H1 (cell line): ENCODE measurements around the gene CCDC83. TPM values are rescaled to one million over a fixed set of nuclear protein-coding genes. Genes with fewer than 3 reads are reported as not detected.

Experiments used
- CHD7 ChIP-seq: fragments of 300-600 bp; sonication (generic); IDR thresholded peaks from 2 replicates; pipeline ENCODE4 v1.7.1; 2012; ENCODE audit warnings: low read length, moderate library complexity, mild to moderate bottlenecking, inconsistent platforms; ENCODE audit not compliant: insufficient replicate concordance
- CREB1 ChIP-seq: IDR thresholded peaks from 2 replicates; pipeline ENCODE4 v1.6.1; 2012; ENCODE audit warnings: inconsistent platforms
- E2F6 ChIP-seq: IDR thresholded peaks from 2 replicates; pipeline ENCODE4 v1.6.1; 2012; ENCODE audit warnings: inconsistent platforms
- EZH2 ChIP-seq: fragments of 200-600 bp; sonication (generic); IDR thresholded peaks from 2 replicates; pipeline ENCODE4 v1.7.1; 2012; ENCODE audit warnings: low read depth, mild to moderate bottlenecking, moderate library complexity, low read length, inconsistent platforms; ENCODE audit not compliant: severe bottlenecking
- FOSL1 ChIP-seq: IDR thresholded peaks from 2 replicates; pipeline ENCODE4 v1.6.1; 2011; ENCODE audit warnings: mild to moderate bottlenecking, low read depth, low read length, moderate library complexity; ENCODE audit not compliant: insufficient read depth
- JUN ChIP-seq: IDR thresholded peaks from 2 replicates; pipeline ENCODE4 v1.6.1; 2011; ENCODE audit warnings: low read depth, mild to moderate bottlenecking, improper control_type of control experiment, low read length
- POLR2AphosphoS5 ChIP-seq: IDR thresholded peaks from 2 replicates; pipeline ENCODE4 v1.6.1; 2011; ENCODE audit warnings: low read depth, low read length
- RAD21 ChIP-seq, 2 experiments: IDR thresholded peaks in 1 of 2; conservative IDR thresholded peaks in 1 of 2; 2 replicates each; pipeline ENCODE4 v1.6.1; 2011; ENCODE audit warnings: low read depth in 2 of 2, low read length in 2 of 2, improper control_type of control experiment in 1 of 2, inconsistent platforms in 1 of 2, mild to moderate bottlenecking in 1 of 2, moderate library complexity in 1 of 2
- SAP30 ChIP-seq: fragments of 300-600 bp; sonication (generic); IDR thresholded peaks from 2 replicates; pipeline ENCODE4 v1.7.1; 2012; ENCODE audit warnings: low read length, moderate library complexity, mild to moderate bottlenecking, inconsistent platforms; ENCODE audit not compliant: insufficient read depth, insufficient replicate concordance
- SUZ12 ChIP-seq: fragments of 200-600 bp; sonication (generic); IDR thresholded peaks from 2 replicates; pipeline ENCODE4 v1.6.1; 2012; ENCODE audit warnings: mild to moderate bottlenecking, inconsistent platforms, low read length, moderate library complexity, mixed read lengths
- ZNF274 ChIP-seq: IDR thresholded peaks from 2 replicates; pipeline ENCODE4 v1.7.0; 2012; ENCODE audit warnings: low read length, borderline replicate concordance; ENCODE audit errors: extremely low read depth
- polyA plus RNA-seq, 7 experiments: library from polyadenylated mRNA; depleted of rRNA in 3 of 7; stranded (reverse) in 5 of 7; unstranded in 2 of 7; fragments of >200 nt in 5 of 7; fragments of 200-250 nt in 2 of 7; gene quantifications; 1 replicate in 5 of 7; 2 replicates in 1 of 7; 4 replicates in 1 of 7; pipeline versions ENCODE4 v1.2.1 to v1.2.3, GENCODE V29; 2011 to 2013; ENCODE audit warnings: missing spikeins in 2 of 7, mixed read lengths in 2 of 7
- total RNA-seq: library from RNA; stranded (reverse); fragmentation: NEBNext Ultra II Directional; extraction: Animal tissue kit (Norgen Biotek cat#: 25700); gene quantifications from 2 replicates; pipeline ENCODE4 v1.2.1, GENCODE V29; 2021

The CCDC83 gene
- total and polyA plus RNA-seq, 2 of the 8 experiments (the other 6 are each of a cell fraction or from before 2014, with no cell fraction given), result not detected

GRCh38 chr11:85848006-85848405, 7.2 kb upstream of the CCDC83 start (continued):
- TF ChIP-seq CHD7, result no peak
- no peak for TF ChIP-seq JUN
- TF ChIP-seq FOSL1, result no peak
- TF ChIP-seq POLR2AphosphoS5, result no peak
- no peak for TF ChIP-seq SUZ12
- TF ChIP-seq ZNF274, result no peak
- no peak for TF ChIP-seq RAD21 (IDR thresholded peaks at IDR 0.05 in 1 of 2, conservative IDR thresholded peaks at IDR 0.05 in 1 of 2; ENCODE audit: low read depth in 2 of 2, low read length in 2 of 2)
- TF ChIP-seq E2F6, result no peak
- TF ChIP-seq CREB1, result no peak
- TF ChIP-seq EZH2, result no peak
- TF ChIP-seq SAP30, result no peak
